MG63 (cell line): Measurements from ENCODE around the gene SMIM20. TPM values are rescaled to one million over a fixed set of nuclear protein-coding genes. Genes with fewer than 3 reads are reported as not detected.
"Not testable (repeated sequence)": the region's sequence is repeated elsewhere in the genome, so short reads cannot be mapped to it uniquely, and the experiment has no call there.

Experiments used
- DNase-seq: peaks from one replicate; pipeline ENCODE4 v3.0.0-alpha.2; 2020
- H3K27me3 ChIP-seq: fragments of 250-450 bp; sonication (Bioruptor Pico); 2 replicates; pipeline ENCODE4 v1.5.1; 2020; ENCODE audit warnings: mild to moderate bottlenecking, moderate library complexity
- H3K36me3 ChIP-seq: fragments of 250-450 bp; sonication (Bioruptor Pico); 2 replicates; pipeline ENCODE4 v1.5.1; 2020; ENCODE audit warnings: mild to moderate bottlenecking, moderate library complexity
- H3K4me3 ChIP-seq: fragments of 250-450 bp; sonication (Bioruptor Pico); 2 replicates; pipeline ENCODE4 v1.5.1; 2020; ENCODE audit warnings: mild to moderate bottlenecking, moderate library complexity
- H3K9me3 ChIP-seq: fragments of 250-450 bp; sonication (Bioruptor Pico); 2 replicates; pipeline ENCODE4 v1.5.1; 2020; ENCODE audit warnings: mild to moderate bottlenecking, moderate library complexity
- total RNA-seq: library from RNA; depleted of rRNA; stranded (reverse); fragments of >200 nt; shearing (Covaris generic); gene quantifications from 2 replicates; pipeline ENCODE4 v1.2.3, GENCODE V29; 2014; ENCODE audit warnings: low replicate concordance

SMIM20 gene
- total RNA-seq, 1 experiment from 2014 or later: 35.9 TPM

GRCh38 chr4:25884031-25884782 is 29.8 kb upstream of the SMIM20 start:
- H3K36me3 ChIP-seq: no peaks in the 10 kb centered on the region
- H3K4me3 ChIP-seq: no peak overlapping the region
- peak; percentile 25 for DNase-seq
- no peaks in the 10 kb centered on the region for H3K9me3 ChIP-seq
- H3K27me3 ChIP-seq: no peaks in the 10 kb centered on the region

GRCh38 chr4:25888781-25889180 is 25.2 kb upstream of the SMIM20 start:
- DNase-seq: no peak
- no peaks in the 10 kb centered on the region for H3K36me3 ChIP-seq
- H3K4me3 ChIP-seq: no peak overlapping the region
- H3K27me3 ChIP-seq: no peaks in the 10 kb centered on the region
- H3K9me3 ChIP-seq: no peaks in the 10 kb centered on the region

GRCh38 chr4:25889589-25890503 is 24.2 kb upstream of the SMIM20 start:
- H3K36me3 ChIP-seq: no peaks in the 10 kb centered on the region
- DNase-seq: no peak
- H3K9me3 ChIP-seq: no peaks in the 10 kb centered on the region
- no peaks in the 10 kb centered on the region for H3K27me3 ChIP-seq
- no peak overlapping the region for H3K4me3 ChIP-seq

- H3K9me3 ChIP-seq: no peaks in the 10 kb centered on the region
- H3K27me3 ChIP-seq: no peaks in the 10 kb centered on the region
- no peaks in the 10 kb centered on the region for H3K36me3 ChIP-seq
- no peak overlapping the region for H3K4me3 ChIP-seq
- DNase-seq: no peak
Measured at GRCh38 chr4:25890571-25891485, 23.2 kb upstream of the SMIM20 start.

- DNase-seq: no peak
- H3K27me3 ChIP-seq: no peaks in the 10 kb centered on the region
- no peak overlapping the region for H3K4me3 ChIP-seq
- H3K9me3 ChIP-seq: no peaks in the 10 kb centered on the region
- H3K36me3 ChIP-seq: no peaks in the 10 kb centered on the region
Measured at GRCh38 chr4:25892796-25893195, 21.2 kb upstream of the SMIM20 start.

- Histone ChIP-seq H3K27me3 (no peaks in the 10 kb centered on the region), H3K9me3 (no peaks in the 10 kb centered on the region), H3K36me3 (no peaks in the 10 kb centered on the region), H3K4me3 (no peak overlapping the region)
- DNase-seq: peak; percentile 60
Measured at GRCh38 chr4:25896776-25897539, 17.1 kb upstream of the SMIM20 start.

- Histone ChIP-seq H3K36me3 (no peaks in the 10 kb centered on the region), H3K9me3 (no peaks in the 10 kb centered on the region), H3K4me3 (no peak overlapping the region), H3K27me3 (no peaks in the 10 kb centered on the region)
- no peak for DNase-seq
Measured at GRCh38 chr4:25900310-25900709, 13.7 kb upstream of the SMIM20 start.

GRCh38 chr4:25901030-25901430 is 13.0 kb upstream of the SMIM20 start:
- Histone ChIP-seq H3K9me3 (no peaks in the 10 kb centered on the region), H3K36me3 (no peaks in the 10 kb centered on the region), H3K4me3 (no peak overlapping the region), H3K27me3 (no peaks in the 10 kb centered on the region)
- no peak for DNase-seq

GRCh38 chr4:25903900-25904747 is 9.9 kb upstream of the SMIM20 start:
- H3K36me3 ChIP-seq: no peaks in the 10 kb centered on the region
- H3K9me3 ChIP-seq: no peaks in the 10 kb centered on the region; the same call in 1 of the 2 replicates
- DNase-seq: peak; percentile 24
- H3K27me3 ChIP-seq: no peaks in the 10 kb centered on the region
- no peak overlapping the region for H3K4me3 ChIP-seq

GRCh38 chr4:25904748-25905082 is 9.3 kb upstream of the SMIM20 start:
- no peaks in the 10 kb centered on the region for H3K27me3 ChIP-seq
- no peak for DNase-seq
- no peaks in the 10 kb centered on the region; the same call in 1 of the 2 replicates for H3K9me3 ChIP-seq
- no peaks in the 10 kb centered on the region for H3K36me3 ChIP-seq
- no peak overlapping the region for H3K4me3 ChIP-seq

- Histone ChIP-seq H3K27me3 (no peaks in the 10 kb centered on the region), H3K9me3 (no peaks in the 10 kb centered on the region; the same call in 1 of the 2 replicates), H3K36me3 (no peaks in the 10 kb centered on the region), H3K4me3 (no peak overlapping the region)
- DNase-seq: no peak
Measured at GRCh38 chr4:25905371-25905770, 8.6 kb upstream of the SMIM20 start.

GRCh38 chr4:25906113-25906512 is 7.9 kb upstream of the SMIM20 start:
- H3K36me3 ChIP-seq, H3K4me3 ChIP-seq, H3K9me3 ChIP-seq, H3K27me3 ChIP-seq, DNase-seq: not testable (repeated sequence)

- Histone ChIP-seq H3K4me3 (no peak overlapping the region), H3K9me3 (no peaks in the 10 kb centered on the region; the same call in 1 of the 2 replicates), H3K27me3 (no peaks in the 10 kb centered on the region), H3K36me3 (no peaks in the 10 kb centered on the region)
- DNase-seq: peak; percentile 77
Measured at GRCh38 chr4:25908491-25908901, 5.5 kb upstream of the SMIM20 start.

GRCh38 chr4:25911356-25911755 is 2.7 kb upstream of the SMIM20 start:
- no peak for DNase-seq
- Histone ChIP-seq H3K4me3 (no peak overlapping the region), H3K36me3 (no peaks in the 10 kb centered on the region), H3K27me3 (no peaks in the 10 kb centered on the region), H3K9me3 (no peaks in the 10 kb centered on the region; the same call in 1 of the 2 replicates)
